RWPE2 (cell line): ENCODE measurements around the gene LAMA3.

ENCODE experiments used
- ATAC-seq: fragments of 200-7000 bp; cut with Tn5 transposase; 3 replicates; pipeline ENCODE4 v1.9.1; 2021; ENCODE audit warnings: low read depth
- DNase-seq: peaks from one replicate; pipeline ENCODE4 v3.0.0-alpha.2; 2020; ENCODE audit warnings: low spot score
- H3K27ac ChIP-seq: fragments of 450-650 bp; 2 replicates; pipeline ENCODE4 v1.5.1; 2017; ENCODE audit warnings: mild to moderate bottlenecking; ENCODE audit not compliant: poor library complexity, severe bottlenecking
- H3K27me3 ChIP-seq: fragments of 250-450 bp; sonication (Bioruptor Pico); 2 replicates; pipeline ENCODE4 v1.5.1; 2021; ENCODE audit warnings: mild to moderate bottlenecking, moderate library complexity; ENCODE audit not compliant: insufficient read depth, poor library complexity, severe bottlenecking
- H3K36me3 ChIP-seq: fragments of 250-450 bp; sonication (Bioruptor Pico); 2 replicates; pipeline ENCODE4 v1.5.1; 2020; ENCODE audit warnings: low read depth, mild to moderate bottlenecking, moderate library complexity
- H3K4me1 ChIP-seq: fragments of 250-450 bp; sonication (Bioruptor Pico); 2 replicates; pipeline ENCODE4 v1.5.1; 2021; ENCODE audit warnings: mild to moderate bottlenecking, moderate library complexity; ENCODE audit not compliant: insufficient read depth, poor library complexity, severe bottlenecking
- H3K4me3 ChIP-seq: fragments of 250-450 bp; sonication (Bioruptor Pico); 2 replicates; pipeline ENCODE4 v1.5.1; 2021; ENCODE audit warnings: mild to moderate bottlenecking, moderate library complexity; ENCODE audit not compliant: severe bottlenecking
- H3K9me3 ChIP-seq: fragments of 250-450 bp; sonication (Bioruptor Pico); 2 replicates; pipeline ENCODE4 v1.5.1; 2021; ENCODE audit warnings: mild to moderate bottlenecking, moderate library complexity; ENCODE audit not compliant: severe bottlenecking
- CTCF ChIP-seq: fragments of 450-650 bp; IDR thresholded peaks from one replicate; pipeline ENCODE4 v1.5.1; 2017; ENCODE audit warnings: mild to moderate bottlenecking, moderate library complexity; ENCODE audit not compliant: poor library complexity, severe bottlenecking

LAMA3 gene

GRCh38 chr18:23757437-23757733, 68.1 kb downstream of the LAMA3 start:
- no peaks in the 10 kb centered on the region for H3K4me1 ChIP-seq
- TF ChIP-seq CTCF: no peak
- no peak for DNase-seq
- no peak for ATAC-seq
- no peaks in the 10 kb centered on the region for H3K9me3 ChIP-seq
- H3K36me3 ChIP-seq: peaks cover 7% of the 10 kb centered on the region
- no peak overlapping the region for H3K27ac ChIP-seq
- H3K4me3 ChIP-seq: no peak overlapping the region
- no peaks in the 10 kb centered on the region for H3K27me3 ChIP-seq

DNA sequence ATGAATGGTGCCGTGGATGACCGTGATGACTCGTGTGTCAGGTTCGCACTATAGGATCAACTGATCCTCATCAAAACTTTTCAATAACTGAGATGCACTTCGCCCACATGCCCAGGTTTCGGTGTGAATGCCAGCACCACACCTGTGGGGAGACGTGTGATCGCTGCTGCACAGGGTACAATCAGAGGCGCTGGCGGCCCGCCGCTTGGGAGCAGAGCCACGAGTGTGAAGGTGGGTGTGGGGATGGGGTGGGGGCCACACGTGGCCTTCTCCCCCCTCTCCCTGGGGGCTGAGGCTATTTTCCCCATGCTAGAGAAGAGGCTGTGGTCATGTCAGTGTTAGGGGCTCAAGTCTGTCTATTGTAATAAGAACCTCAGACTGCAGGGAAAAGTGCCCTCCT, 69.0 kb downstream of the LAMA3 start:
- Histone ChIP-seq H3K36me3 (peaks cover 9% of the 10 kb centered on the region), H3K9me3 (no peaks in the 10 kb centered on the region), H3K27ac (no peak overlapping the region), H3K27me3 (no peaks in the 10 kb centered on the region), H3K4me1 (no peaks in the 10 kb centered on the region), H3K4me3 (no peak overlapping the region)
- no peak for TF ChIP-seq CTCF
- ATAC-seq (no peak), DNase-seq (no peak)

GRCh38 chr18:23761941-23762340, 72.7 kb downstream of the LAMA3 start:
- H3K4me3 ChIP-seq: no peak overlapping the region
- no peak for DNase-seq
- no peak overlapping the region for H3K27ac ChIP-seq
- peaks cover 27% of the 10 kb centered on the region for H3K36me3 ChIP-seq
- no peak for TF ChIP-seq CTCF
- no peak for ATAC-seq
- no peaks in the 10 kb centered on the region for H3K4me1 ChIP-seq
- H3K27me3 ChIP-seq: no peaks in the 10 kb centered on the region
- H3K9me3 ChIP-seq: no peaks in the 10 kb centered on the region

- no peak for TF ChIP-seq CTCF
- no peak for DNase-seq
- Histone ChIP-seq H3K36me3 (peaks cover 27% of the 10 kb centered on the region), H3K9me3 (no peaks in the 10 kb centered on the region), H3K27me3 (no peaks in the 10 kb centered on the region), H3K27ac (no peak overlapping the region), H3K4me1 (no peaks in the 10 kb centered on the region), H3K4me3 (no peak overlapping the region)
- ATAC-seq: no peak
Measured at GRCh38 chr18:23763343-23763742, 74.1 kb downstream of the LAMA3 start.

- no peak overlapping the region for H3K4me3 ChIP-seq
- H3K27me3 ChIP-seq: no peaks in the 10 kb centered on the region
- DNase-seq: no peak
- TF ChIP-seq CTCF: no peak
- no peak for ATAC-seq
- H3K27ac ChIP-seq: no peak overlapping the region
- no peaks in the 10 kb centered on the region for H3K9me3 ChIP-seq
- peaks cover 24% of the 10 kb centered on the region for H3K36me3 ChIP-seq
- no peaks in the 10 kb centered on the region for H3K4me1 ChIP-seq
Measured at GRCh38 chr18:23765931-23766330, 76.7 kb downstream of the LAMA3 start.
